ENCODE data around the gene NEK1. TPM values are rescaled to one million over a fixed set of nuclear protein-coding genes. Genes with fewer than 3 reads are reported as not detected.
A peak's percentile ranks its signal among the peaks of the same experiment; 100 is the strongest.

Gene NEK1
- total RNA-seq, 2 donors from 2014 or later: 6.9 to 7.4 TPM

- no peaks in the 10 kb centered on the region for H3K9me3 ChIP-seq
- intact Hi-C loops (cut with DNase I): loop anchor here (5.0 kb wide), 4 partner anchors 217 to 567 kb away; partner anchors contain the start of gene SH3RF1
- no peak overlapping the region for H3K4me3 ChIP-seq
- no peaks in the 10 kb centered on the region for H3K27me3 ChIP-seq
- no peak overlapping the region for H3K27ac ChIP-seq
- no peaks in the 10 kb centered on the region for H3K4me1 ChIP-seq
- TF ChIP-seq, protein P1, sequence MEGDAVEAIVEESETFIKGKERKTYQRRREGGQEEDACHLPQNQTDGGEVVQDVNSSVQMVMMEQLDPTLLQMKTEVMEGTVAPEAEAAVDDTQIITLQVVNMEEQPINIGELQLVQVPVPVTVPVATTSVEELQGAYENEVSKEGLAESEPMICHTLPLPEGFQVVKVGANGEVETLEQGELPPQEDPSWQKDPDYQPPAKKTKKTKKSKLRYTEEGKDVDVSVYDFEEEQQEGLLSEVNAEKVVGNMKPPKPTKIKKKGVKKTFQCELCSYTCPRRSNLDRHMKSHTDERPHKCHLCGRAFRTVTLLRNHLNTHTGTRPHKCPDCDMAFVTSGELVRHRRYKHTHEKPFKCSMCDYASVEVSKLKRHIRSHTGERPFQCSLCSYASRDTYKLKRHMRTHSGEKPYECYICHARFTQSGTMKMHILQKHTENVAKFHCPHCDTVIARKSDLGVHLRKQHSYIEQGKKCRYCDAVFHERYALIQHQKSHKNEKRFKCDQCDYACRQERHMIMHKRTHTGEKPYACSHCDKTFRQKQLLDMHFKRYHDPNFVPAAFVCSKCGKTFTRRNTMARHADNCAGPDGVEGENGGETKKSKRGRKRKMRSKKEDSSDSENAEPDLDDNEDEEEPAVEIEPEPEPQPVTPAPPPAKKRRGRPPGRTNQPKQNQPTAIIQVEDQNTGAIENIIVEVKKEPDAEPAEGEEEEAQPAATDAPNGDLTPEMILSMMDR (IDR thresholded peaks at IDR 0.05): no peak
- H3K9ac ChIP-seq (ENCODE audit: low read depth in 2 of 2, low read length in 2 of 2): no peak overlapping the region
- H3K36me3 ChIP-seq: no peaks in the 10 kb centered on the region
- no peak for DNase-seq
Measured at GRCh38 chr4:169489306-169489705, 123.1 kb downstream of the NEK1 start.

- no peaks in the 10 kb centered on the region for H3K36me3 ChIP-seq
Measured at GRCh38 chr4:169485791-169486742, 126.3 kb downstream of the NEK1 start.

DNA sequence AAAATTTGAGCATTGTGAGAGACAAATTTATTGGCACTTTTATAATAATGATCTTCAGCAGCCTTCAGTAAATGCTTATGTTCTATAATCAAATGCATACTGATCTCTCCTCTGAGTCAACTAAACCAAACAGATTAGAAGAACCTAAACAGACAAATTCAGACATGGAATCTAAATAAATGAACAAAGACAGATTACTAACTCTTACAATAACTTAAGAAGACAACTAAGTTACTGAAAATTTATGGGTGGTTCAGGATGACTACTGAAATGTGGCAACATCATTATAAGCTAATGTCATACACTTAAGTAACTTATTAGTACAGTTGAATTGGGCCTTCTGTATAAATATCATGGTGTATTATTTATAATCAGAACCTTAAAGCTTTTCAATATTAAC is 127.3 kb downstream of the NEK1 start:
- Histone ChIP-seq H3K27me3 (no peaks in the 10 kb centered on the region), H3K36me3 (no peaks in the 10 kb centered on the region), H3K9me3 (no peaks in the 10 kb centered on the region), H3K9ac (ENCODE audit: low read depth in 2 of 2, low read length in 2 of 2) (no peak overlapping the region), H3K4me1 (no peaks in the 10 kb centered on the region), H3K4me3 (no peak overlapping the region), H3K27ac (no peak overlapping the region)
- intact Hi-C loops (cut with DNase I): loop anchor here (5.0 kb wide), 4 partner anchors 213 to 563 kb away; partner anchors contain the start of gene SH3RF1
- DNase-seq: no peak
- TF ChIP-seq, protein P1 (IDR thresholded peaks at IDR 0.05): no peak

More at GRCh38 chr4:169485791-169486742, 126.3 kb downstream of the NEK1 start:
- no peaks in the 10 kb centered on the region for H3K4me1 ChIP-seq
- no peak overlapping the region for H3K4me3 ChIP-seq
- no peaks in the 10 kb centered on the region for H3K9me3 ChIP-seq
- no peak overlapping the region for H3K9ac ChIP-seq (ENCODE audit: low read depth in 2 of 2, low read length in 2 of 2)
- TF ChIP-seq, protein P1 (IDR thresholded peaks at IDR 0.05): peak; percentile 40
- intact Hi-C loops (cut with DNase I): loop anchor here (5.0 kb wide), 4 partner anchors 214 to 564 kb away; partner anchors contain the start of gene SH3RF1
- H3K27ac ChIP-seq: no peak overlapping the region
- H3K27me3 ChIP-seq: no peaks in the 10 kb centered on the region
- peak; percentile 52 for DNase-seq

- no peak overlapping the region for H3K4me3 ChIP-seq
- H3K36me3 ChIP-seq: no peaks in the 10 kb centered on the region
- no peaks in the 10 kb centered on the region for H3K9me3 ChIP-seq
- TF ChIP-seq, protein P1 (IDR thresholded peaks at IDR 0.05): no peak
- no peaks in the 10 kb centered on the region for H3K4me1 ChIP-seq
- intact Hi-C loops (cut with DNase I): no loop called here
- H3K27ac ChIP-seq: no peak overlapping the region
- no peak overlapping the region for H3K9ac ChIP-seq (ENCODE audit: low read depth in 2 of 2, low read length in 2 of 2)
- no peak for DNase-seq
- no peaks in the 10 kb centered on the region for H3K27me3 ChIP-seq
Measured at GRCh38 chr4:169484485-169484884, 127.9 kb downstream of the NEK1 start.

GRCh38 chr4:169464080-169464479 is 148.3 kb downstream of the NEK1 start:
- TF ChIP-seq, protein P1 (IDR thresholded peaks at IDR 0.05): no peak
- intact Hi-C loops (cut with DNase I): no loop called here

More at GRCh38 chr4:169464080-169464479, 148.3 kb downstream of the NEK1 start:
- H3K9me3 ChIP-seq: no peaks in the 10 kb centered on the region
- no peak overlapping the region for H3K9ac ChIP-seq (ENCODE audit: low read depth in 2 of 2, low read length in 2 of 2)
- no peak for DNase-seq
- H3K4me3 ChIP-seq: no peak overlapping the region
- no peaks in the 10 kb centered on the region for H3K27me3 ChIP-seq
- no peaks in the 10 kb centered on the region for H3K4me1 ChIP-seq
- no peak overlapping the region for H3K27ac ChIP-seq
- H3K36me3 ChIP-seq: no peaks in the 10 kb centered on the region
